NCI-H128 (cell line): ENCODE data around the gene MRPL12.
A peak's percentile ranks its signal among the peaks of the same experiment; 100 is the strongest.
"Not testable (repeated sequence)": the region's sequence is repeated elsewhere in the genome, so short reads cannot be mapped to it uniquely, and the experiment has no call there.

Experiments used
- DNase-seq: peaks from one replicate; lab custom pipeline; 2025; ENCODE audit not compliant: unreplicated experiment; lab: John Stamatoyannopoulos, UW

Gene MRPL12

DNA sequence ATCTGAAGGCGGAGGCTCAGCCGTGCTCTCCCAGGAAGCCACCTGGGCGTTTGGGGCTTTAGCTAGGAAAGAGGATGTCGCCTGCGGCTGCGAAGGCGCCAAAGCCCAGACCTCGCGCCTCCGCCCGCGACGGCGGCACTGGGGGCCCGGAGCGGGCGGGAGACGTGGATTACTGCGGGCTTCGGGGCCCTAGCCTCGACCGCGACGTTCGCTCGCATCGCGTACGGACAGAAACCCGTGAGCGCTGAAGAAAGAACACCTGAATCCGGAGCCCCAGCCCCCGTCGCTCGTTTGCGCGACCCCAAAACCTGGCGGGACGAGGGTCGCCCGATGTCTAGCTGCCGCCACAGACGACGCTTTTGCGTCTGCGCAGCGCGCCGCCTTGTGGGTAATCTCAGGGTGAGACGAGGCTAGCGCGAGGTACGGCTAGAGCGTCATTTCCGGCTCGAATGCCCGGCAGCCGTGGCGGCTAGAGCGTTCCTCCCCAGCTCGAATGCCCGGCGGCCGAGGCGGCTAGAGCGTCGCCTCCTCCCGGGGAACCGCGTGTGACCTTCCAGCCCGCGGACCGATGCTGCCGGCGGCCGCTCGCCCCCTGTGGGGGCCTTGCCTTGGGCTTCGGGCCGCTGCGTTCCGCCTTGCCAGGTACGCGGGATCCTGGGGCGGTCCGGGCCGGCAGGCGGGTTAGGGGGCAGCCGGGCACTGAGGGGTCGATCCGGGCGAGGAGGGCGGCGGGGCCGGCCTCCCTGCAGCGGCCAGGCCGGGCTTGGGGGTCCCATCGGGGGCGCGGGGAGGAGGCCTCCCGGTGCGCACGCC is at the start of gene MRPL12:
Gene MRPL12 (plus strand): TSS at position 434 of the 813 bp plus-strand sequence. CDS start 135 bp downstream, at position 569.
- peak; percentile 72 for DNase-seq

DNA sequence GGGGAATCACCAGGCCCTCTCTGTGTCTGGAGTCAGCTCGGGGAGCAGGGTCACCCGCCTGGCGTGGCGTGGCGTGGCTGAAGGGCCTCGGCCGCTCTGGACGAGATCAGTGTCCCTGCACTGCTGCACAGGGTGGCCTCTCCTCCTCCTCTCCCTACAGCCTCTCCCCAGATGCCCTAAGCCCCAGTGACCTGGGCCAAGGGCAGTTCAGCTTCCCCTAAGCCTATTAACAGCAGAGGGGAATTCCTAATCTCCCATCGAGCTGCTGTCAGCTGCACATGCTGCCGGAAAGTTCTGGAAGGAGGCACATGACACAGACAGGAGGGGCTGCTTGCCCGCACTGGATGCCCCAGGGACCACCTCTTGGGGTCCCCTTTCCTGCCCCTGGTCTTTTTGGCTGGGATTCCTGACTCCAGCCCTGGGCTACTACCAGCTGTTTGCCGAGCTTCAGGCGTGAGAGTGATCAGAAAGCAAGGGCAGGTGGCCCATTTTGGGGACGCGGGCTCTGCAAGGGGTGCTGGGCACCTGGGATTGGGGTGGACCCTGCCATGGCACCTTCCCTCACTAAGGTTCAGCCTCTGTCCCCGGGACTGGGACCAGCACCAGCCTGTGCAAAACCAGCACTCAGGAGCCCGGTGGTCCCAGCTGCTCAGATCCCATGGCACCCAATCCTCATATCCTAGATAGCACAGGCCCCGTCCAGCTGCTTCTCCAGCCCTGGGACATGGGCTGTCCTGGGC is 47.6 kb upstream of the MRPL12 start:
- DNase-seq = no peak

DNA sequence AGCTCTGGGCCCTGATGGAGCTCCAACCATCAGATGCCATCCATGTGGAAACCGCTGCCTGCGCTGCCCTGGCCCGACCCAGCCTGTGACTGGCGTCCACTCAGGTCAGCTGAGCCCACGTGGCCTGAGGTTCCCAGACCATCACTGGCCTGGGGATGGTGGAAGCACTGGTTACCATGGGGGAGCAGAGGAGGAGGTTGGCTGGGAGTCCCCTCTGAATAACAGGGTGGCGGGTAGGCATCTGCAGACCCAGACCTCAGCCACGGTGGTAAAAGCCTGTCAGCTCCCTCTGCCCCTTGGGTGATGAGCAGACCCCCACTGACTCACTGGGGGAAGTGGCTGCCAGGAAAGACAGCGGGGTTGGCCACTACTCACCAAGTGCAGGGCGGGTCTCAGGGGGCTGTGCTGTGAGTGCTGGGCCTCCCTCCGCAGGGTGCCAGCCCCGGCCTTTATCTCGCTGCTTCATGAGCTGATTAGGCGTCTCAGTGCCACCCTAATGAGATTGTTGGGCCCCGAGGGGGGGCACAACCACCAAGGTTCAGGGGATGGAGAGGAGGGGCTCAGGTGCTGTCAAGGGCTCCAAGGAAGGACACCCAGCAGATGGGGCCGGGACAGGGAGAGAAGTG is 46.9 kb upstream of the MRPL12 start, which contains the start of gene PDE6G:
Gene PDE6G (minus strand): TSS at position 425 of the 626 bp plus-strand sequence. CDS start 3,237 bp downstream, outside the sequence.
- DNase-seq = no peak

DNA sequence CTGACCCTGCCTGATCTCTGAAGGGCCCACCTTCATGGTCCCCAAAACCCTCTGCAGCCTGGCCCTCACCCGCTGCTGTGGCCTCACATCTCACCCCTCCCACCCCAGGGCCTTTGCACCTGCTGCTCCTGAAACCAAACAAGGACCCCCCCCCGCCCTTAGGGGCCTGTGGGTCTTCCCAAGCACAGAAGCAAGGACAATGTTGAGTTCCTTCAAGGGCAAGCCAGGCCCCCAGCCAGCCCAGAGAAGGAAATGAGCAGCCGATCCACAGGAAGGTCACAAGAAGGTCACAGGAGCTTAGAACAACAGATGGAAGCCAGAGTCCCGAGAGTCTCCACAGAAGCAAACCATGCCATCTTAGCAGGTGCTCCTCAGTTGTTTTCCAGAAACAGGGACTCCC is 46.3 kb upstream of the MRPL12 start:
- DNase-seq = no peak

DNA sequence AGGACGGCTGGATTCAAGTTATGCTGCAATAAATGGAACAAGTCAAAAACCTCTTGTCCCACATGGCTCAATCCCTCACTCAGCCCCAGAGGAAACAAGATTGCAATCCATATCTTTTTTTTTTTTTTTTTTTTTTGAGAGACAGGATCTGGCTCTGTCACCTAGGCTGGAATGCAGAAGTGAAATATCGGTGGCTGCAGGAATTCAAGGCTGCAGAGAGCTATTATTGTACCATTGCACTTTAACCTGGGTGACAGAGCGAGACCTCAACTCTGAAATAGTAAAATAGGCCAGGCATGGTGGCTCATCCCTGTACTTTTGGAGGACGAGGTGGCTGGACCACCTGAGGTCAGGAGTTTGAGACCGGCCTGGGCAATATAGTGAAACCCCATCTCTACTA is 44.1 kb upstream of the MRPL12 start:
- no peak for DNase-seq

DNA sequence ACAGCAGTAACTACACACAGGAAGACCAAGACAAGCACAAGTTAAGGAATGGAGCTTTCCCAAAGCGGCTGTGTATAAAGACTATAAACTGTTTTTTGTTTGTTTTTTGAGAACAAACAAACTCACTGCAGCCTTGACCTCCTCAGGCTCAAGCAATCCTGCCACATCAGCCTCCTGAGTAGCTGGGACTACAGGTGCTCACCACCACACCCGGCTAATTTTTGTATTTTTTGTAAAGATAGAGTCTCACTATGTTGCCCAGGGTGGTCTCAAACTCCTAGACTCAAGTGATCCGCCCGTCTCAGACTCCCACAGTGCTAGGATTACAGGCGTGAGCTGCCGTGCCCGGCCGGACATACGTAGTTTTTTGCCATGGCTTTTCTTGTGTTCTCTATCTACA is 42.7 kb upstream of the MRPL12 start:
- no peak for DNase-seq

DNA sequence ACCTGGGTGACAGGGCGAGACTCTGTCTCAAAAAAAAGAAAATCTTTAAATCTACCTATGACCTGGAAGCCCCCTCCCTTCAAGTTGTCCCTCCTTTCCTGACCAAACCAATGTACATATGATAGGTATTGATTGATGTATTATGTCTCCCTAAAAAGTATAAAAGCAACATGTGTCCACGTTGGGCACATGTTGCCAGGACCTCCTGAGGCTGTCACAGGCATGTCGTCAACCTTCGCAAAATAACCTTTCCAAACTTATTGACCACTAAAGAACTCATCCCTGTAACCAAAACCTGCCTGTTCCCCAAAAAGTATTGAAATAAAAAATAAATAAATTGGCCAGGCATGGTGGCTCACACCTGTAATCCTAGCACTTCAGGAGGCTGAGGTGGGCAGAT is 41.2 kb upstream of the MRPL12 start:
- DNase-seq = no peak

DNA sequence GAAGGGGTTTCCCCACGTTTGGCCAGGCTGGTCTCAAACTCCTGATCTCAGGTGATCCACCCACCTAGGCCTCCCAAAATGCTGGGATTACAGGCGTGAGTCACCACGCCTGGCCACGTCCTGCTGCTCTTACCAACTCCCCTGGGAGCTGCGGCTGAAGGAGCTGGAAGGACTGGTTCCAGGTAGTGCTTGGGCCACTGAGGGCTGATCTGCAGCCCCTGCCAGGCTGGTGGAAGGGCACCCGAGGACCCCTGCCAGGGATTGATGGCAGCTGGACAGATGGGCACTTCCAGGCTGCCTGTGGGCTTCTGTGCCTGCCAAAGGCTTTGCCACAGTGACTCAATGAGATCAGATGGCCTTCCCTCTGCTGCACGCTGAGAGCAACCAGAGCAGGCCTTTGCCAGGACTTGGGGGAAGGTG is 39.1 kb upstream of the MRPL12 start:
- no peak for DNase-seq

DNA sequence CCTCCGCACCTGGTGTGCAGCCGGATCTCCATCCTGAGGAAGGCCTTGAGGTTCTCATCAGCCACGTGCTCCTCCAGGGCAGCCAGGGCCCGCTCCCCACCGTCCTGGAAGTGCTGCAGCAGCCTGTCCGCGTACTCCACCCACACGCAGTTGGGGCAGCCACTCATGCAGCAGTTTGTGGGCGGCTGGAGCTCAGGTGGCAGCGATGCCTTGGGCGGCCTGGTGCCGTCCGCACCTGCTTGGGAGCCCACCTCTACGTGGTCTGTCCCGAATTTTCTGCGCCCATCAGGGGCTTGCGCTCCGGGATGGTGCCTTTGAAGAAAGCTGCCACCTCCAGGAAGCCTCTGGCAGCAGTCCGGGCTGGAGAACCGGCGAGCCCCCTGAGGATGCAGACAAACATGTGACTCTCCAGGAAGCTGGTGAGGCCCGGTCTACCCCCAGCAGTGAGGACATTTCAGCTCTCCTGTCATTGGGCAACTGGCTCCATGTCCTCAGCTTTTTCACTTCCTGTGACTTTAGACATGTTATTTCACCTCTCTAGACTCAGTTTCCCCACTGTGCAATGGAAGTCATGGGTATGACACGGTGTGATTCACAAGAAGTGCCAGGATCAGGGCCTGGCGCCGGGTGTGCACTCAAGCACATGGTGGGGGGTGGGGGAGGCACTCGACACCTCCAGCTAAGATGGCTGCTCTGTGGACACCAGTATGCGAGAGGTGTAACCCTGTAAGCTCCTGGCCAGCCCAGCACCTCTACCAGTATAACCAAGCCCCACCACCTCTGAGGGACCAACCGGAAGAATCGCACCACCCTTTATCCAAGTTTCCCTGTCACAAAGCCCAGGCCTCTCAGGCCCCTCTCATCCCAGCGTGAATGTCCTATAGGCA is 37.7 kb upstream of the MRPL12 start:
- DNase-seq = no peak

DNA sequence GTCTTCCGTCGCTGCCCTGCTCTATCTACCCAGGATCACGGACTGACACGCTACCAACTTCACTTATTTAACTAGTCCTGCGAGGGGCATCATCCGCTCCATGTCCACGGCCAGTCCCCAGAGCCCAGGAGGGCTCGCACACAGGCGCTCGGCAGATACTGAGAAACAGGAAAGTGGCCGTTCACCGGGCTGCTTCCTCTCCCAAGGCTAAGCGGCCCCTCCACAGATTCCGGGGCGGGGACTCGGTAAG is 37.1 kb upstream of the MRPL12 start:
- DNase-seq = no peak

DNA sequence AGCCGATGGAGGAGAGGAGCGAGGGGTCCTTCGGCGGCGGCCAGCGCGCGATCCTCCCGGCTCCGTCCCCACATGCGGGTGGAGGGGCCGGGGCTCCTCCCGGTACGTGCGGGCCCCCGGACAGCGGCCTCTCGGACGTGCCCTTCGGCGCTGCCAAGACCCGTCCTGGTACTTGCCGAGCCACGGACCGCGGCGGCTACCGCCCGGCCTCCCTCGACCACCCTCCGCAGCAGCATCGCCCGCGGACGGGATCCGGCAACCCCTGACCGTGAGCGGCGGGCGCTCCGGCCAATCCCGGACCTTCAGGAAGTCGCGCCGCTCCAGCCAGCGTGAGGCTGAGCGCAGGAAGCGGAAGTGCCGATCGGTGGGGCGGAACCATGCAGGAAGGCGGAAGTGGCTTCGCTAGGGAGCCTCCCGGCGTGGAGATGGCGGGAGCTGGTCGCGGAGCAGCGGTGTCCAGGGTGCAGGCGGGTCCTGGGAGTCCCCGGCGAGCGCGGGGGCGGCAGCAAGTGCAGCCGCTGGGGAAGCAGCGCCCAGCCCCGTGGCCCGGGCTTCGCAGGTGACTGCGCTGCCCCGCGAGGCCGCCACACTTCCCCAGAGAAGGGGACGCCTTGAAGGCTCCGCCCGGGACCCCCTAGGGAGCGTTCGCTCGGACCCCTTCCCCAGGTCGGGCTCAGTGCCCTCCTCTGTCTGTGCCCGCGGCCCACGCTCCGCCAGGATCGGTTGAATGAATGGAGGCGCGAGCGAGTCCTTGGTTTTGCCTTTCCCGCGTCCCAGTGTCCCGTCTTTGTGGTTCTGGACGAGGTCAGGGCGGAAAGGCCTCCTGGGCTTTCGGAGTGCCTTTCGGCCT is 36.6 kb upstream of the MRPL12 start, which contains the start of the genes CCDC137 and OXLD1:
Gene CCDC137 (plus strand): TSS at position 396 of the 850 bp plus-strand sequence. CDS start 30 bp downstream, at position 426.
Gene OXLD1 (minus strand): TSS at position 264 of the 850 bp plus-strand sequence. CDS start 28 bp downstream, at position 236.
- DNase-seq = peak; percentile 75

DNA sequence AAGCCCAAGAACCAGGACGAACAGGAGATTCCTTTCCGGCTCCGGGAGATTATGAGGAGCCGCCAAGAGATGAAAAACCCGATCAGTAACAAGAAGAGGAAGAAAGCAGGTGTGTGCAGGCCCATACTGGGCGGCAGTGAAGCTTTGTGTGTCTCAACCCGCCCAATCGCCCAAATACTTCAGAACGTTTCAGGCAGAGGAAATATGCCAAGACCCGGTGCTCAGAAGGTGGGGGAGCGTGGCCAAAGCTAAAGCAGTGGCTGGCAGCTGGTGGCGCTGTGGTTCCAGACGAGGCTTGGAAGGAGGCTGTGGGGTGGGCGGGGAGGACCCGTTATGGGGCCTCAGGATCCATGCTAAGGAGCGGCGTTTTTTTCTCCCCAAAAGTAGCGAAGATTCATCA is 35.4 kb upstream of the MRPL12 start:
- no peak for DNase-seq

DNA sequence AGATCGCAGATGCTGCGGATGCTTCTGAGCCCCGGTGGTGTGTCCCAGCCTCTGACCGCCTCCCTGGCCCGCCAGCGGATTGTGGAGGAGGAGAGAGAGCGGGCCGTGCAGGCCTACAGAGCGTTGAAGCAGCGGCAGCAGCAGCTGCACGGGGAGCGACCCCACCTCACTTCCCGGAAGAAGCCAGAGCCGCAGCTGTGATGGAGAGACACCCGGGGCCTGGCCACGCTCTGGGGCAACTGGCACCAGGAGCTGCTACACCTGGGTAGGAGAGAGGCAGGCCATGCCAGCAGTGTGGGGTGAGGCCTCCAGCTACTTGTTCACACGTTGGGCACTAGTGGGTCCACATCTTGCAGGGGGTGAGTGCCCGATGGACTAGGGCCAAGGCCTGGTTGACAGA is 30.7 kb upstream of the MRPL12 start:
- no peak for DNase-seq

DNA sequence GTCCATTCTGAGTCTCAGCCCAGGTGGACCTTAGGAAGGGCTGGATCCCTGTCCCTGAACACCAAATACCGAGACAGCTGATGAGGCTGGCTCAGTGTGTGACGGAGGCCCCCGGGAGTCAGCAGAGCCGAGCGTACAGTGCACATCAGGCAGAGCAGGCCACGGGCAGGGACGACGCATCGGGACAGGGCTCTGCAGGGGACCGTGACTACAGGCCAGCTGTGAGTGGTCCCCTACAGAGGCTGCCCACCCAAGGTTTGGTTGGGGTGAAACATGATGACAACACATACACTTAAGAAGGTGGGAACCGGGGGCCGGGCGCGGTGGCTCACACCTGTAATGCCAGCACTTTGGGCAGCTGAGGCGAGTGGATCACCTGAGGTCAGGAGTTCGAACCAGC is 30.2 kb upstream of the MRPL12 start:
- no peak for DNase-seq

DNA sequence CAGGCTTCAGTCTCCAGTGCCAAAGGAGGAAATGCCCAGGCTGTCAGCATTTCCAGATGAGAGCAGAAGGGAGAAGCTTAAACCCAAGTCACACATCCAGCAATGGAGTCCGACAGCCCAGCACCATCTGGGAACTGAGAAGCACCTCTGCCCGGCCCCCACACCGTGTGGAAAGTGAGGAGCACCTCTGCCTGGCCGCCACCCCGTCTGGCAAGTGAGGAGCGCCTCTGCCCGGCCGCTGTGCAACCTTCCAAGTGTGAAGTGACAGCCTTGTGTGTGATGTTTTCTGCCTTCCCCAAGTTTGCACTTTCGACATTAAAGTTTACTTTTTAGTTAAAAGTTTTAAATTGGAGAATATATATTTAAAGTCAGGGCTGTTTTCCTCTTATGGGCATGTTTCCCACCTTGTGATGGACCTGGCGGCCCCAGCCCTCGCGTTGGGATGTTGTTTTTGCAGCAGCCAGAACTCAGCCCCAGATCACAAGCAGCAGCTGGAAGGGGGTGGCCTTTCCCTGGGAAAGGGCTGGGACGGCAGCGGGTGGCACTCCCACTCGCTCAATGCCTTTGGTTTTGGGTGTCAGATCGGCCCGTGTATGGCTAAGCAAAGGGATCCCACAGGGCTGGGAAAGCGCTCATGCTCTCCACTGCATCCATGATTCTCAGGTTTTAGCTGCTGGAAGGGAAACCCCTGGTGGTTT is 29.5 kb upstream of the MRPL12 start:
- DNase-seq = no peak

DNA sequence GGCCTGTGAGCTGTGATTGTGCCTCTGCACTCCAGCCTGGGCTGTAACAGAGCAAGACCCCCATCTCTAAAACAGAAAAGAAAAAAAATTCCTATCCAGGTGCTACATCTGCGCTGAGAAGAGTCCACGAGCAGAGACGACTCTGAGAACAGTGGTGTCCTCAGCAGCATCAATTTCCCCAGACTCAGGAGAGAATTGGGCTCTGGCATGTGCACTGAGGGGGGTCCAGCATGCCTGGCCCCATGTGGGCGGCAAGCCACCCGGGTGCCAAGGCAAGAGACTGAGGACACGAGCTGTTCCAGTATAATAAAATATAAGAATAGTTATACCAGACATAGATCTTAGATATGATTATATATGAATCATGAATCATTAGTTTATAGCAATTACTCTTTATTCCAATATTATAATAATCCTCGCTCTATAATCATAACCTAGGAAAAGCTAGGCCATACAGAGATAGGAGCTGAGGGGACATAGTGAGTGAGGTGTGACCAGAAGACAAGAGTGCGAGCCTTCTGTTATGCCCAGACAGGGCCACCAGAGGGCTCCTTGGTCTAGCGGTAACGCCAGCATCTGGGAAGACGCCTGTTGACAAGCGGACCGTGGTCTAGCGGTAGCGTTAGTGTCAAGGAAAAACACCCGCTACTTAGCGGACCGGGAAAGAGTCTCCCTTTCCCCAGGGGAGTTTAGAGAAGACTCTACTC is 27.5 kb upstream of the MRPL12 start:
- DNase-seq = not testable (repeated sequence)

DNA sequence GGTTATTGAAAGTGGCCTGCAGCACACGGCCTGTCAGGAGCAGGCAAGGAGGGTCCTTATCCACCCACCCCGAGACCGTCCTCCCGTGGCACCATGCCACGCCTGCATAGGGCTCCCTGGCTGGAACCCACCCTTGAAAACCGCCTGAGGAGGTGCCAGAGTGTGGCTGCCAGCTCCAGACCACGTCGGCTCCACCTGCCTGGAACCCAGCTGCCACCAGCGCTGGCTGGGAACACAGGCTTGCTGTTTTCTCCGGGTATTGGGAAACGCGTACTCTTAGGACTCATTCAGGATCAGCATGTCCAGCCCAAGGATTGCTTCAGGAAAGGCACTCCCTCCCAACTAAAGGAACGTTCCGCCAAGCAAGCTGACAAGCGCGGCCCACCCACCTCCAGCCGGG is 26.3 kb upstream of the MRPL12 start:
- no peak for DNase-seq

DNA sequence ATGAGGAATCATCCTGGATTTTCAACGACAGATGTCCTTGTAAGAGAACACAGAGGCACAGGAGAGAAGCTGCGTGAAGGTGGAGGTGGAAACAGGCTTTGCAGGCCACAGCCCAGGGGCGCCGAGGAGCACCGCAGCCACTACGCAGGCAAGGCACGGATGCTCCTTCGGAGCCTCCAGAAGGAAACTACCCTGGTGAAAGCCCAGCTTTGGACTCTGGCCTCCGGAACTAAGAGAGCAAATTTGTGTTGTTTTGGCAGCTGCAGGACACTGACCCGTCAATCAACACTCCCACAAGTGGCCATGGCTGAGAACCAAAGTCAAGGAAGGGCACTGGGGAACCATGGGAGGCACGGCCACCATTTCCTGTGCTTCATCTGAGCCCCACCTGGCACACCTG is 23.0 kb upstream of the MRPL12 start:
- no peak for DNase-seq

DNA sequence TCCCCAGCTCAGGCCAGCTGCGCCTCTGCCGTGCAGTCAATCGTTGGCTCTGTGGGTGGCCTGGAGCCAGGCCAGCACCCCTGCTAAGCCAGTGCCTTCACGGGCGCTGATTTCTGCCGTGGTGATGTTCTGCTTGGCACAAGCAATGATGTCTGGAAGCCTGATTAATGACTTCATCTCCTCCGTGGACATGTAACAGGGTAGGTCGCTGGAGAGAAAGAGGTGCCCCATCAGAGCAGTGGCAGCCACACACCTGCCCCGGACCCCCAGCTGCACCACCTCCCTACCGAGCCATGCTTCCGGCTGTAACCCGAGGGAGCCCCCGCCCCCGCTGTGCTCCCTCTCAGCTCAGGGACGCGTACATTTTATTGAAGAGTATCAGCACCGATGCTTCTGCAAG is 21.5 kb upstream of the MRPL12 start:
- no peak for DNase-seq
